H1 (cell line): ENCODE results near the gene TET1. TPM values are rescaled to one million over a fixed set of nuclear protein-coding genes. Genes with fewer than 3 reads are reported as not detected.
A peak's percentile ranks its signal among the peaks of the same experiment; 100 is the strongest.

Experiments
- CTCF ChIA-PET: fragments of 300-600 bp; sonication (Branson Sonifier 250); formaldehyde crosslinking; loops from one replicate; lab custom pipeline; 2021; ENCODE audit not compliant: partially characterized antibody; lab: Charles Lee
- POLR2A ChIA-PET: fragments of 300-600 bp; sonication (Branson Sonifier 250); formaldehyde crosslinking; loops from one replicate; lab custom pipeline; 2021; ENCODE audit warnings: inconsistent platforms; ENCODE audit not compliant: partially characterized antibody; lab: Charles Lee
- DNase-seq, 2 experiments: peaks; one replicate each; pipeline versions ENCODE4 v3.0.0 to v3.0.0-alpha.2; 2010 to 2022; ENCODE audit warnings: low spot score in 2 of 2, low read depth in 1 of 2, mixed read lengths in 1 of 2
- FAIRE-seq: peaks from 2 replicates; lab custom pipeline; 2011; peaks lifted over from hg19 to GRCh38; lab: Jason Lieb, UNC
- H2AFZ ChIP-seq: 2 replicates; pipeline ENCODE4 v1.8.1; 2012; ENCODE audit warnings: low read length, inconsistent platforms
- H2AK5ac ChIP-seq: 2 replicates; pipeline ENCODE4 v1.6.1; 2013; ENCODE audit warnings: low read depth, low read length
- H2BK120ac ChIP-seq: replicated peaks from 2 replicates; pipeline ENCODE3; 2013; ENCODE audit warnings: low read depth, low read length, inconsistent platforms
- H2BK12ac ChIP-seq: 2 replicates; pipeline ENCODE4 v1.6.1; 2013; ENCODE audit warnings: low read depth, low read length
- H2BK15ac ChIP-seq: 2 replicates; pipeline ENCODE4 v1.6.1; 2013; ENCODE audit warnings: low read length
- H2BK20ac ChIP-seq: 2 replicates; pipeline ENCODE4 v1.6.1; 2013; ENCODE audit warnings: low read length
- H2BK5ac ChIP-seq: 2 replicates; pipeline ENCODE4 v1.6.1; 2013; ENCODE audit warnings: low read depth, low read length
- H3K14ac ChIP-seq: 2 replicates; pipeline ENCODE4 v1.6.1; 2013; ENCODE audit warnings: inconsistent platforms; ENCODE audit not compliant: insufficient read length
- H3K18ac ChIP-seq: 2 replicates; pipeline ENCODE4 v1.6.1; 2013; ENCODE audit warnings: low read length; ENCODE audit errors: extremely low read depth
- H3K23ac ChIP-seq: 2 replicates; pipeline ENCODE4 v1.6.1; 2013; ENCODE audit warnings: inconsistent platforms; ENCODE audit not compliant: insufficient read length
- H3K23me2 ChIP-seq: 2 replicates; pipeline ENCODE4 v1.6.1; 2013; ENCODE audit warnings: low read depth, low read length
- H3K27ac ChIP-seq: 2 replicates; pipeline ENCODE4 v1.6.1; 2011; ENCODE audit warnings: low read depth, low read length, inconsistent platforms
- H3K27me3 ChIP-seq, 4 experiments: replicated peaks in 1 of 4; 1 replicate in 1 of 4; 2 replicates in 3 of 4; pipeline versions ENCODE4 v1.6.1 to v1.8.1; 2011 to 2013; ENCODE audit warnings: low read length in 3 of 4, mild to moderate bottlenecking in 3 of 4, inconsistent platforms in 2 of 4, mixed read lengths in 2 of 4, moderate library complexity in 1 of 4; ENCODE audit not compliant: control insufficient read depth in 3 of 4, insufficient read depth in 3 of 4; ENCODE audit errors: extremely low read depth in 1 of 4
- H3K36me3 ChIP-seq, 4 experiments: 2 replicates each; pipeline versions ENCODE4 v1.6.1 to v1.8.1; 2011 to 2013; ENCODE audit warnings: mild to moderate bottlenecking in 4 of 4, low read length in 3 of 4, moderate library complexity in 2 of 4, control low read depth in 1 of 4, inconsistent platforms in 1 of 4; ENCODE audit not compliant: insufficient read depth in 4 of 4, control insufficient read depth in 2 of 4
- H3K4ac ChIP-seq: replicated peaks from 2 replicates; pipeline ENCODE3; 2013; ENCODE audit warnings: low read length, low read depth, mixed read lengths, inconsistent platforms; ENCODE audit not compliant: insufficient read length
- H3K4me1 ChIP-seq, 4 experiments: replicated peaks in 1 of 4; 1 replicate in 1 of 4; 2 replicates in 3 of 4; pipeline versions ENCODE4 v1.6.1 to v1.8.1; 2011 to 2013; ENCODE audit warnings: low read length in 3 of 4, inconsistent platforms in 2 of 4, mixed read lengths in 1 of 4; ENCODE audit not compliant: insufficient read depth in 4 of 4, control insufficient read depth in 3 of 4
- H3K4me2 ChIP-seq, 2 experiments: 2 replicates each; pipeline versions ENCODE4 v1.6.1 to v1.8.1; 2011 to 2013; ENCODE audit warnings: low read depth in 2 of 2, low read length in 2 of 2, control low read depth in 1 of 2, inconsistent platforms in 1 of 2, mild to moderate bottlenecking in 1 of 2; ENCODE audit not compliant: insufficient read depth in 1 of 2
- H3K4me3 ChIP-seq, 4 experiments: fragments of 200-600, 300-600 bp in 1 of 4; sonication (generic), shearing (Covaris generic), sonication (Bioruptor Twin) in 1 of 4; 2 replicates each; pipeline versions ENCODE4 v1.5.1 to v1.8.1; 2011 to 2016; ENCODE audit warnings: low read length in 4 of 4, low read depth in 3 of 4, control low read depth in 2 of 4, inconsistent platforms in 2 of 4, mild to moderate bottlenecking in 2 of 4, mixed read lengths in 1 of 4, moderate library complexity in 1 of 4; ENCODE audit not compliant: insufficient read depth in 2 of 4; ENCODE audit errors: extremely low read depth in 1 of 4
- H3K56ac ChIP-seq: replicated peaks from 2 replicates; pipeline ENCODE3; 2013; ENCODE audit warnings: low read depth, mild to moderate bottlenecking, mixed read lengths, low read length, inconsistent platforms; ENCODE audit not compliant: insufficient read length
- H3K79me1 ChIP-seq: 2 replicates; pipeline ENCODE4 v1.6.1; 2013; ENCODE audit warnings: low read depth, low read length, control low read depth
- H3K79me2 ChIP-seq, 2 experiments: 2 replicates each; pipeline versions ENCODE4 v1.6.1 to v1.8.1; 2012 to 2013; ENCODE audit warnings: low read length in 2 of 2, mild to moderate bottlenecking in 2 of 2, inconsistent platforms in 1 of 2; ENCODE audit not compliant: insufficient read depth in 2 of 2, control insufficient read depth in 1 of 2
- H3K9ac ChIP-seq, 4 experiments: replicated peaks in 1 of 4; 1 replicate in 1 of 4; 2 replicates in 3 of 4; pipeline versions ENCODE4 v1.6.1 to v1.8.1; 2011 to 2013; ENCODE audit warnings: low read depth in 3 of 4, low read length in 3 of 4, control low read depth in 2 of 4, mild to moderate bottlenecking in 2 of 4, moderate library complexity in 2 of 4, inconsistent platforms in 1 of 4; ENCODE audit errors: extremely low read depth in 1 of 4
- H3K9me3 ChIP-seq, 2 experiments: 2 replicates each; pipeline versions ENCODE4 v1.6.1 to v1.8.1; 2012 to 2013; ENCODE audit warnings: mild to moderate bottlenecking in 2 of 2, moderate library complexity in 2 of 2, control low read depth in 1 of 2, inconsistent platforms in 1 of 2, low read depth in 1 of 2, low read length in 1 of 2, mixed read lengths in 1 of 2; ENCODE audit not compliant: insufficient read depth in 2 of 2
- H4K20me1 ChIP-seq, 2 experiments: replicated peaks in 1 of 2; 2 replicates each; pipeline versions ENCODE3 to v1.8.1; 2011 to 2013; ENCODE audit warnings: inconsistent platforms in 2 of 2, low read length in 2 of 2, mild to moderate bottlenecking in 1 of 2; ENCODE audit not compliant: insufficient read depth in 2 of 2, control insufficient read depth in 1 of 2
- H4K5ac ChIP-seq: 2 replicates; pipeline ENCODE4 v1.6.1; 2013; ENCODE audit warnings: low read length, low read depth, mixed read lengths, inconsistent platforms; ENCODE audit not compliant: insufficient read length
- H4K8ac ChIP-seq: 2 replicates; pipeline ENCODE4 v1.8.0; 2013; ENCODE audit warnings: mild to moderate bottlenecking, moderate library complexity, low read length, inconsistent platforms; ENCODE audit not compliant: insufficient read depth; ENCODE audit errors: extremely low read depth
- H4K91ac ChIP-seq: replicated peaks from 2 replicates; pipeline ENCODE3; 2013; ENCODE audit warnings: low read length, mixed read lengths, inconsistent platforms; ENCODE audit not compliant: insufficient read length
- SIX5 ChIP-seq: IDR thresholded peaks from 2 replicates; pipeline ENCODE4 v1.6.1; 2011; ENCODE audit warnings: mild to moderate bottlenecking, low read depth, low read length
- WGBS, 2 experiments: shearing (Covaris generic) in 1 of 2; methylation state at CpG; one replicate each; pipeline versions ENCODE4 v1.1.6 to v1.1.7; 2013 to 2015; ENCODE audit warnings: low lambda C conversion rate in 2 of 2, mixed read lengths in 2 of 2, inconsistent platforms in 1 of 2, low coverage in 1 of 2, missing lambda C conversion rate in 1 of 2; ENCODE audit not compliant: insufficient replicate concordance in 2 of 2, insufficient coverage in 1 of 2, insufficient read length in 1 of 2; ENCODE audit errors: extremely low coverage in 1 of 2, missing lambda C conversion rate in 1 of 2; 5-methylcytosine and 5-hydroxymethylcytosine counted together
- polyA plus RNA-seq, 7 experiments: library from polyadenylated mRNA; depleted of rRNA in 3 of 7; stranded (reverse) in 5 of 7; unstranded in 2 of 7; fragments of >200 nt in 5 of 7; fragments of 200-250 nt in 2 of 7; gene quantifications; 1 replicate in 5 of 7; 2 replicates in 1 of 7; 4 replicates in 1 of 7; pipeline versions ENCODE4 v1.2.1 to v1.2.3, GENCODE V29; 2011 to 2013; ENCODE audit warnings: missing spikeins in 2 of 7, mixed read lengths in 2 of 7
- total RNA-seq: library from RNA; stranded (reverse); fragmentation: NEBNext Ultra II Directional; extraction: Animal tissue kit (Norgen Biotek cat#: 25700); gene quantifications from 2 replicates; pipeline ENCODE4 v1.2.1, GENCODE V29; 2021
- TF ChIP-seq, protein P1 (sequence below): IDR thresholded peaks from 2 replicates; pipeline ENCODE4 v1.6.1; 2012; ENCODE audit warnings: inconsistent platforms

Gene TET1
- total and polyA plus RNA-seq, 2 of the 8 experiments (the other 6 are each of a cell fraction or from before 2014, with no cell fraction given): 15.2 to 69.3 TPM

DNA sequence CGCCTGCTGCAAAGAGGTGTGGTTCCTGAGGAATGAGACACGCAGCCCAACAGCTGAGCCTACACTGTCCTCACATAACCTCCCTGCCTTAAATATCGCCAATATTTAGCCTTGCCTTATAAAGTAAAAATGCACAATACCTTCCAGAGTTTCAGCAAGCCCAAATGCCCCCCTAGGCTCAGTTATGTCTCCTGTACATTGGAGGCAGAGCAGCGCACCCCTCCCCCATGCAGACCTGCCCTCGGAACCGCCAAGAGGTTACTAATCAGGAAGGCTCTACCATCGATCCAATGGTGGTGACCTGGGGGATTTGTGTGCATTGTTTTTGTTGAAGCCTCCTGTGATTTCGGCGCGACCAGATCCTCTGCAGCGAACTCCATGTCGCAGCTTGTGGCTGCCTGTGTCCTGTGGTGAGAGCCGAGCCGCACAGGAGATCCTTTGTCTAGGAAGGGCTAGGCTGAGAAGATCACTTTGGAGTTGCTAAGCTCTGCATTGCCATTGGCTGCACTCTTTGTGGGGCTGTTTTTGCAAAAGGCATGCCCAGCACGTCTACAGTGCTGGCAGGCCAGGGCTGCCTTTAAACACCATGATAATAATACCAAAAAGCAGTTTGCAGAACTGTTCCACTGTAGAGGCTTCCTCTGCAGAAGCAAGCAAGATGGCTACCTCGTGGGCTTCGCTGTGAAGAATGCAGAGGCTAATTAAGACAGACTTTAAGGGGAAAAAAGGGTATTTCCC is 40.1 kb downstream of the TET1 start:
- peaks cover 0 to 63% of the 10 kb centered on the region in 2 experiments; a peak in 2 of 4 replicates for H3K79me2 ChIP-seq
- peak overlapping the region; percentile 57 for H4K91ac ChIP-seq
- H3K56ac ChIP-seq: no peak overlapping the region
- FAIRE-seq (peak; percentile 95), DNase-seq (peak; percentile 82 to 86)
- H3K9ac ChIP-seq: peak overlapping the region in 3 of 4 experiments; percentile 15 to 63 (median 62); a peak in 4 of 7 replicates
- H3K27me3 ChIP-seq: no peaks in the 10 kb centered on the region
- H2BK120ac ChIP-seq: no peak overlapping the region
- H2BK12ac ChIP-seq: peak overlapping the region; percentile 45; the same call in 1 of the 2 replicates
- peak overlapping the region; percentile 60; the same call in 1 of the 2 replicates for H4K8ac ChIP-seq
- 9% methylated on average over 17 of the region's 17 CpGs; no CpG with 5 or more reads in 1 of the 2 experiments for WGBS, 2 experiments
- H2BK5ac ChIP-seq: peak overlapping the region; percentile 77
- peaks cover 0 to 24% (median 4%) of the 10 kb centered on the region in 4 experiments; a peak in 4 of 8 replicates for H3K36me3 ChIP-seq
- H3K27ac ChIP-seq: peak overlapping the region; percentile 65
- H3K18ac ChIP-seq: peak overlapping the region; percentile 76; the same call in 1 of the 2 replicates
- H3K9me3 ChIP-seq: no peaks in the 10 kb centered on the region
- no peak overlapping the region for H2AFZ ChIP-seq
- H2BK15ac ChIP-seq: no peak overlapping the region
- H3K23ac ChIP-seq: no peak overlapping the region
- H2BK20ac ChIP-seq: no peak overlapping the region
- no peak overlapping the region for H3K14ac ChIP-seq
- ChIA-PET POLR2A (interaction anchor here (0.6 to 3.4 kb wide), 16 partner anchors 9 to 301 kb away, joined by 3 to 55 read pairs (median 7); partner anchors contain the start of genes CCAR1, DDX50 and TET1), CTCF (interaction anchor here (0.9 to 2.9 kb wide), 8 partner anchors 11 to 125 kb away, joined by 3 to 11 read pairs (median 3); partner anchors contain the start of gene TET1)
- peaks cover 8 to 20% (median 13%) of the 10 kb centered on the region in 4 experiments for H3K4me1 ChIP-seq
- H3K79me1 ChIP-seq: peaks cover 7% of the 10 kb centered on the region
- no peak overlapping the region for H2AK5ac ChIP-seq
- peak overlapping the region; percentile 21 to 51 (median 34); a peak in 7 of 8 replicates for H3K4me3 ChIP-seq
- peak overlapping the region; percentile 90 for H4K5ac ChIP-seq
- peaks cover 0 to 9% of the 10 kb centered on the region in 2 experiments for H4K20me1 ChIP-seq
- H3K4me2 ChIP-seq: peak overlapping the region; percentile 77 to 87
- peaks cover 3% of the 10 kb centered on the region; the same call in 1 of the 2 replicates for H3K23me2 ChIP-seq
- no peak overlapping the region for H3K4ac ChIP-seq
- TF ChIP-seq, protein P1, sequence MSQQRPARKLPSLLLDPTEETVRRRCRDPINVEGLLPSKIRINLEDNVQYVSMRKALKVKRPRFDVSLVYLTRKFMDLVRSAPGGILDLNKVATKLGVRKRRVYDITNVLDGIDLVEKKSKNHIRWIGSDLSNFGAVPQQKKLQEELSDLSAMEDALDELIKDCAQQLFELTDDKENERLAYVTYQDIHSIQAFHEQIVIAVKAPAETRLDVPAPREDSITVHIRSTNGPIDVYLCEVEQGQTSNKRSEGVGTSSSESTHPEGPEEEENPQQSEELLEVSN: no peak; the same call in 1 of the 2 replicates
- TF ChIP-seq SIX5: no peak
